ENCODE results near the gene WBP2.

GRCh38 chr17:75813081-75814020 is 41.8 kb downstream of the WBP2 start:
- TF ChIP-seq CTCF (IDR thresholded peaks at IDR 0.05) (no peak), POLR2A (IDR thresholded peaks at IDR 0.05) (no peak)

All from breast epithelium (tissue), 3 donors.